NCI-H524 (cell line): ENCODE results near the gene S1PR3.

Experiments
- DNase-seq, 2 experiments: peaks; one replicate each; lab custom pipeline; 2025; lab: John Stamatoyannopoulos, UW

Gene S1PR3

DNA sequence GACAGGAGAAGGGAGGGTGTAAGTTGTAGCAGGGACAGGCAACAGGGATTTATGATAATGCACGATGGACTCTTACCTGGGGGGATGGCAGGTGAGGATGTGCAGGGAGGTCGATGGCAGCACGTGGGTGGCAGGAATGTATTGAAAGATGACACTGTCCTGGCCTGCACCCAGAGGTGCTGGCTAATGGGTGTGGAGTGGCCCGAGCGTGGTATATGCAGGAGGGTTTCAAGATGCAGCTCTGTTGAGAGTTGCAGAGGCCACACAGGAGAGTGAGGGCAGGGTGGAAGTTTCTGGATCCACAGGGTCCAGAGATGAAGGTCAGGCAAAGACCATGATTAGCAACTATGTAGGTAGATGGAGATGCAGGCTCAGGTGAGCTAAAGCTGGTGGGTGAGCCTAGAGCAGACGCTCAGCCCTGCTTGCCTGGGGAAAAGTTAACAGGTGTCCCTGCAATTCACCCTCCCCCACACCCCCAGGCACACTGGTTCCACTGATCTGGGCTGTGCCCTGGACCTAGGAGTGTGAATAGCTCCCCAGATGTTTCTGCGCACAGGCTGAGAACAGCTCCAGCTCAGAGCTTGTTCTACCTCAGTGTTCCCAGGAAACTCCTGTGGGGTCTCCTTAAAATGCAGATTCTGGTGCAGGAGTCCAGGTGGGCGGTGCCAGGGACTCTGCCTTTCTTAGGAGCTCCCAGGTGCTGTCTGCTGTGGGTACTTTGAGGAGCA lies 21.5 kb upstream of the S1PR3 start:
- no peak for DNase-seq

GRCh38 chr9:88971131-88971960 lies 19.9 kb upstream of the S1PR3 start:
- DNase-seq, result no peak

DNA sequence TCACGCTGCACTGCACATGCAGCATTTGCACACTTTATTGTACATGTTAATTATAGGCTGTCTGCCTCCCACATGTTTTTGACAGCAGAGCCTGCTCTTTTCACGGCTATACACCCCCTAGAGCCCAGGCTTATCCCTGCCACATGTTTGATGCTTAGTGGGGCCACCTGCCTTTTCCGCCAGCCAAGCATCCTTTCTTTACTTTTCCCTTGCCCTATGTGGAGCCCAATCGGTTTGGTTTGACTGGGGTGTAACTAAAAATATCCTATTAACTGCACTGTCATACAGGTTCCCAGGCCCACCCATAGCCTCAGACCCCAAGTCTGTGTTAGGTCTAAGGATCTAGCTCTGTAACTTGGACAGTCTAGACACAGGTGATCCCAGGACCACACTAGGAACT lies 18.9 kb upstream of the S1PR3 start:
- peak in 1 of 2 experiments; percentile 1 for DNase-seq

- DNase-seq, result no peak
These were observed 17.8 kb upstream of the S1PR3 start for GRCh38 chr9:88973281-88974045.

GRCh38 chr9:88974641-88975040 lies 16.6 kb upstream of the S1PR3 start:
- no peak for DNase-seq

GRCh38 chr9:88975966-88976889 lies 15.0 kb upstream of the S1PR3 start:
- no peak for DNase-seq

- DNase-seq, result no peak
These were observed 14.4 kb upstream of the S1PR3 start for GRCh38 chr9:88976890-88977257.

DNA sequence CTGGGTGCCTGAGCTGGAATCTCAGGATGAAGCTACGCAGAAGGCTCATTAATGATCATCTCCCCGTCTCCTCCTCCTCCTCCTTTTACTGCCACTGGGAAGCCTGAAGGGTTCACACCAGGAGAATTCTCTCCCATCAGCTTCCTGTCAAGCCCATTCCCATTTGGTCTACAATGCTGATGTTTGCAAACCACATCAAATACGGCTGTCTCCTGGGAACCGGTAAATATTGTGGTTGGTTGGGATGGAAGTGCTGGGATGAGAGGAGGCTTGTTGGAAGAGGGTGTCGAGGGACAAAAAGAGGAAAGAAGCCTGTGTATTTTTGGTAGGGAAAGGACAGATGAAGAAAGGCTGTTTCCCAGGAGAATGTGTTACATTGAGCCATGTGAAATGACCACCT lies 13.2 kb upstream of the S1PR3 start:
- DNase-seq, result no peak

GRCh38 chr9:88979021-88979420 lies 12.2 kb upstream of the S1PR3 start:
- DNase-seq, result no peak

DNA sequence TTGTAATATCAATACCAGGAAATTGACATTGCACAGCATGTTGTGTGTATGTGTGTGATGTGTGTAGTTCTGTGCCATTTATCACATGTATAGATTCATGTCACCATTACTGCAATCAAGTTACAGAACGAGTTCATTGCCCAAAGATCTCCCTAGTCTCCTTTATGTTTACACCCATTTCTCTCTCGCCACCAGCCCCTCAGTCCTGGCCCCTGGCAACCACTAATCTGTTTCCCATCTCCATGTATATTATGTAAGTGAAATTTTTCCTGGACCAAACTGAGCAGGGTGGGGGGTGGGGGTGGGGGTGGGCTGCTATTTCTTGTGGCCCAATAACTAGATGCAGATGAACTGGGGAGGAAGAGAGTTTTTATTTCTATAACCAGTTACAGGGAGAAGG lies 11.5 kb upstream of the S1PR3 start:
- no peak for DNase-seq

GRCh38 chr9:88980740-88981203 lies 10.5 kb upstream of the S1PR3 start:
- DNase-seq, result no peak

- no peak for DNase-seq
These were observed 7.3 kb upstream of the S1PR3 start for GRCh38 chr9:88983865-88984542.

- no peak for DNase-seq
These were observed 6.8 kb upstream of the S1PR3 start for GRCh38 chr9:88984543-88984883.

DNA sequence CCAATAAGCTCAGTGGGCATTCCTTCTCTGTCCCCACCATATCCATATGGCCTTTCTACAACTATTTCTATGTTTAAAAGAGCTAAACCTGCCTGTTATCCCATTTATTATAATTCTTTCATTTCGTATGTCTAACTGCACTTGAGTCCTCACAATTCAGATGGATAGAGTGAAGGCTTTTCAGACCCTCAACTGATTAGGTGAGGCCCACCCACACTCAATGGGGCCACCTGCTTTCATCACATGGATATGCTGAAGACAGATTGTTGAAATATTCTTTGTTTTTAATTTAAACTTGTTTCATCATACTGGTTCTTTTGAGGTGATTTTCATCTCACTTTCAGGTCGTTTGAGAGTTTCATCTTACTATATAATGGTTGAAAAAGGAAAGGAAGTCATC lies 5.7 kb upstream of the S1PR3 start:
- DNase-seq, result no peak

DNA sequence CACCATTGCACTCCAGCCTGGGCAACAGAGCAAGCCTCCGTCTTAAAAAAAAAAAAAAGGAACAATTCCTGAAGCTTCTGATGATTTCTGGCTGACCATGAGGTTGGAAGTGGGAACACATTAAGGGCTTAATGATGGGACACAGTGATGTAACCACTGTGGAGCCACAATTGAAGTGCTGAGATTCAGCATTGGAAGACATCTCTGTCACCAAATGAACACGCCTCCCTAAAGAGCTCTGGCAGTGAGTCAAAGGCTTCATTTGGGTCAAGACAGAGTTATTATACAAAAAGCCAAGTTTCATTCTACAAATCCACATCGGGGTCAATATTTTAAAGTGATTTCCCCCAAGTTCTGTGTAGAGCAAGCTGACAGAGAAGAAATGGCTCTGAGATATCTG lies 4.5 kb upstream of the S1PR3 start:
- DNase-seq, result no peak

- no peak for DNase-seq
These were observed 3.6 kb upstream of the S1PR3 start for GRCh38 chr9:88987661-88988060.

GRCh38 chr9:88988796-88989641 lies 2.2 kb upstream of the S1PR3 start:
- no peak for DNase-seq

GRCh38 chr9:88990041-88990728 lies 1.1 kb upstream of the S1PR3 start:
- DNase-seq, result no peak

DNA sequence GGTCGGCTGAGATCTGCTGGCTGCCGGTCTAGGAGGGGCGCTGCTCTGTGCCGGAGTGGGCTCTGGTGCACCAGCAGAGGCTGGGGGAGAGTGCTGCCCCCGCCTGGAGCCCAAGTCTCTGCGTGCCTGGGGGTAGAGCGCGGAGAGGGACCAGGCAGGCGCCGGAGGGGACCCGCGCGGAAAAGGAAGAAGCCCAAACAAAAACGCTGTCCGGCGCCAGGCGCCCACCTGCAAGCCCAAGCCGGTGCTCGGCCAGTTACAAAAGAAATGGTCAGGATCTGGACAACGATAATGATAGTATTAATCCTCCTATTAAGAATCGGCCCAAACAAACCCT lies 571 bp upstream of the S1PR3 start:
- DNase-seq, result peak in 1 of 2 experiments; percentile 35

- no peak for DNase-seq
These were observed 1.3 kb downstream of the S1PR3 start for GRCh38 chr9:88992556-88992955.
